HG03175 (cell line): Measurements from ENCODE around the gene MYRFL.
"Not testable (repeated sequence)": the region's sequence is repeated elsewhere in the genome, so short reads cannot be mapped to it uniquely, and the experiment has no call there.

Experiments
- ATAC-seq: cut with Tn5 transposase; IDR thresholded peaks from one replicate; pipeline ENCODE4 v1.9.1; 2021; ENCODE audit warnings: mild to moderate bottlenecking, moderate library complexity; ENCODE audit not compliant: unreplicated experiment

Gene MYRFL

GRCh38 chr12:69824966-69825560 is at the start of gene MYRFL:
Gene MYRFL (plus strand): TSS chr12:69825227. CDS start chr12:69825518, 291 bp downstream.
- ATAC-seq, result no peak

DNA sequence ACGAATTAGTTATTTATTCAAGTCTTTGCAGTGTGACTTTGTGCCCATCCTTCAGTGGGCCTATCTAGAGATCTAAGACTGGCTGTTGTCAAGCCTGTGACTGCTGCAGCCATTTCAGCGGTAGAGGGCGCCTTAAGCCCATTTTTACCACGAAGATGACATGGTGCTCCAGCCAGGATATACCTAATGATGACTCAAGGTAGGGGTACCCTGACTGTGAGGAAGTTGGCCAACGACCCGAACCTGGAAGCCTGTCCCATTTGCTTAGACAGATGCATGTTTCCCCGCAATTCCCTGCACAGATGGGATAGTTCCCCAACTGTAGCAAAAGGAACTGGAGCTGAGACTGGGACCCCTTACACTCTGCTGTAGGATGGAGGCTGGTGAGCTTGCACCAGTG is 45.1 kb upstream of the MYRFL start:
- no peak for ATAC-seq

DNA sequence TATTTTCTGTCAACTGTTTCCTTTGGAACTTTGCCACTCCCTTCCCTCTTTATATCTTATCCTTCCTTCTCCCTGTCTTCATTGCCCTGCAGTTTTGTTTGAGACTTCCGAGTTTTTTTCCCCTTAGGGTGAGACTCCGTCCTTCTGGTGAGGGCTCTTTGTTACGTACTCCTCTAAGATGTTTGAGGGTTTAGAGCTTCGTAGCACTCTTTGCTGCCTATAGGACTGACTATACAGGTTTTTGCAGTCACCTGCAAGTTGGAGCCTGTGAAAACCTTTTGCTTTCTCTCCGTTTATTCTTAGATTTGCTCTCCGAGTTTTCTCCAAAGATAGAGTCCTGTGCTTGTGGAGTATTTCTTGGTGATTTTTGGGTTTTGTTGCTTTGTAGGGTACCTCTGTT is 41.7 kb upstream of the MYRFL start:
- no peak for ATAC-seq

DNA sequence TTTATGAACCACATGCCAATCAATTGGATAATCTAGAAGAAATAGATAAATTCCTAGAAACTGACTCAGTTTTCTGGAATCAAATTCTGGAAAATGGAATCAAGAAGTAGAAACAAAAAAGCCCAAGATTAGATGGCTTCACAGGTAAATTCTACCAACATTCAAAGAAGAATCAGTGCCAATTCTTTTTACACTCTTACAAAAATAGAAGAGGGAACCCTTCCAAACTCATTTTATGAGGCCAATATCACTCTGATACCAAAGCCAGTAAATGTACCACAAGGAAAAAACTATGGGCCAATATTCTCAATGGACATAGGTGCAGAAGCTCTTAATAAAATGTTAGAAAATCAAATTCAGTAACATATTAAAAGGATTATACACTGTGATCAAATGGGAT is 35.7 kb upstream of the MYRFL start:
- ATAC-seq, result no peak

DNA sequence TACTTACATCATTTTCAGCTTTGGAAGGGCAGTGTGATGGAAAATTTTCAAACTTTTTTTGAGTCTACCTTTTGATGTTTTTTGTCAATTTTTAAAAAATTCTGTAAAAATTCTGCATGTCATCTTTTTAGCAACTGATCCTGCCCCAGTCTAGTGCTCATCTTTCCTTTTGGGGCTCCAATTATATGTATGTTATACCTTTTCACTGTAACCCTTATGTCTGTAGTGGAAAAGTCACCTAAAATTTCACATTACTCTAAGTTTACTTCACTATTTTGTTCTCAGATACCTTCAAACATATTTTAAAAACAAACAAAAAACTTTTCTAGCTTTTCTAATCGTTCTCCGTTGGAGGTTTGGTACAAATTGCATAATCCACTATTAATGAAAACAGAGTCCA is 32.5 kb upstream of the MYRFL start:
- no peak for ATAC-seq

- ATAC-seq, result not testable (repeated sequence)
These were observed 17.7 kb upstream of the MYRFL start for GRCh38 chr12:69807101-69807897.

- no peak for ATAC-seq
These were observed 14.0 kb upstream of the MYRFL start for GRCh38 chr12:69810870-69811498.

DNA sequence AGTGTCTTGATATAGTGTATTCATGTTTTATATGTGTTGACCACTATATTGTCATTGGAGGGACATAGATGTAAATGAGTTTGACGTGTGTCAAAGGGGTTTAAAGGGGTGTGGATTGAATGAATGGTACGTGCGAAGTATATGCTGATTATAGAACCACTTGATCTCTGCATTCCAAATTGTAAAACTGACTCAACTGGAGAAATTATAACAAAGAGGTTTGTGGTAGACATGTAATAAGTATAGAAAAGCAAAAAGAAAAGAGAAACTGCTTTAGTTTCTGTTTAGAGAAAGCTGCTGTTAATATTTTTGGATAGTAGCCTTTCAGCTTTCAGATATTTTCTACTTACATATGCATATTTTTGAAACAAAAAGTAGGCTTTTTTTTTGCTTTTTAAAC is 8.9 kb upstream of the MYRFL start:
- no peak for ATAC-seq

DNA sequence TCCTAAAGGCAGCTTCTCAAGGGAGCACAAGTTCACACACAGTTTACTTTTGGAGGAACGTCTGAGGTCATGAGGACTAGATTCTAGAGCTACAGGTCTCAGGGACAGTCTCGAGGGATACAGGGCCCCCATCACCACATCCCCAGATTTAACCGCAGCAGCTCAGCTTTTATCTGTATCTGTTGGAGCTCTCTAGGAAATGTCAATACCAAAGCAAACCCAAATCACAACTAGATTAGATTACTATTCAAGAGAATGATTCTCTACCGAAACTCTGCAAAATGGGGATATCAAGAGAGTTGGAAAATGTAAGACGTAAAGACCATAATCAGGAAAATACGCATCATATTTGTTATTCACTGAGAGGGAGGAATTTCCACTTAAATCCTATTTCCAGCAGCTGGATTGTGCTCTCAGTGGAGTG is 4.0 kb upstream of the MYRFL start:
- no peak for ATAC-seq

- no peak for ATAC-seq
These were observed 3.4 kb upstream of the MYRFL start for GRCh38 chr12:69821456-69822159.

DNA sequence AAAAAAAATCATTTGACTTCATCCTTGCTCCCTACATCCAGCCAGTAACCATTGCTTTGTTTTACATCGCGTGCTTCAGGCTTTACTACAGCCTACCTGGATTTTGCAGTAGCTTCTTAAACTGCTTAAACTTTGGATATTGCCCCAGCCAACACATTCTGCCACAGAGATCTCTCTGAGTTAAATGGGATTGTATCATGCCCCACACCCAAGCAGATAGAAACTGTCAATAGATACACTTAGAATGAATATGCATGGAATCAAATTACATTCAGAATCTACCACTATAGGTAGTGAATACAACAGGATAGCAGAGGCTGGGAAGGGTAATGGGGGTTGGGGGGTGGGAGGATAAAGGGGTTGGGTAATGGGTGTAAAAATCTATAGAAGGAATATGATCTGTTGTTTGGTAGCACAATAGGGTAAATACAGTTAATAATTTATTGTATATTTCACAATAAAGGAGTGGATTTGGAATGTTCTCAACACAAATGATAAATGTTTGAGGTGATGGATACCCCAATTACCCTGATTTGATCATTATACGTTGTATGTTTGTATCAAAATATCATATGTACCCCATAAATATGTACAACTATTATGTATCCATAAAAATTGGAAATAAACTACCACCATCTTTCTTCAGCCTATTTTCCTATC is 2.7 kb upstream of the MYRFL start:
- no peak for ATAC-seq

DNA sequence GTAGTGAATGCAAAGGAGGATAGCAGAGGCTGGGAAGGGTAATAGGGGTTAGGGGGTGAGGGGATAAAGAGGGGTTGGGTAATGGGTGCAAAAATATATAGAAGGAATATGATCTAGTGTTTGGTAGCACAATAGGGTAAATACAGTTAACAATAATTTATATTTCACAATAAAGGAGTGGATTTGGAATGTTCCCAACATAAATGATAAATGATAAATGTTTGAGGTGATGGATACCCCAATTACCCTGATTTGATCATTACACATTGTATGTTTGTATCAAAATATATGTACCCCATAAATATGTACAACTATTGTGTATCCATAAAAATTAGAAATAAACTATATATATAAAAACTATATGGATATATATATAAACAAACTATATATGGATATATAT is 999 bp upstream of the MYRFL start:
- ATAC-seq, result no peak

GRCh38 chr12:69828897-69829296 is 3.9 kb downstream of the MYRFL start:
- ATAC-seq, result no peak

- no peak for ATAC-seq
These were observed 8.7 kb downstream of the MYRFL start for GRCh38 chr12:69833696-69834095.

- ATAC-seq, result no peak
These were observed 9.1 kb downstream of the MYRFL start for GRCh38 chr12:69834147-69834546.

- ATAC-seq, result no peak
These were observed 9.5 kb downstream of the MYRFL start for GRCh38 chr12:69834576-69834975.

DNA sequence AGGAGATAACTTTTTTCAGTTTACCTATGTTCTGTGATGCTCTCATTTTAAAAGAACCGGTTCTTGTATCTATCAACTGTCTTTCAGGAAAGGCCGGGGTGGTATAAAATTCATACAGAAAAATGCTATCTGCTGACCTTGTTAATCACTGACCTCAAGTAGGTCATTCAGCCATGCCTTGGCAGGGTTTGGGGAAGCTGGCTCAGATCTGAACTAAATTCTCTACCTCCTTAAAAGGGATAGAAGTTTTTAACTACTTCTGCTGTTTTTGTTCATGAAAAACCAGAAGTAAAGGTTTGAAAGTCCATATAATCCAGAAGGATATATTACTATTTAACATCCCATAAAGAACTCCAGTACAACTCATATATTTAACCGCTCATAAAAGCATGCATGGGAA is 10.1 kb downstream of the MYRFL start:
- ATAC-seq, result no peak

DNA sequence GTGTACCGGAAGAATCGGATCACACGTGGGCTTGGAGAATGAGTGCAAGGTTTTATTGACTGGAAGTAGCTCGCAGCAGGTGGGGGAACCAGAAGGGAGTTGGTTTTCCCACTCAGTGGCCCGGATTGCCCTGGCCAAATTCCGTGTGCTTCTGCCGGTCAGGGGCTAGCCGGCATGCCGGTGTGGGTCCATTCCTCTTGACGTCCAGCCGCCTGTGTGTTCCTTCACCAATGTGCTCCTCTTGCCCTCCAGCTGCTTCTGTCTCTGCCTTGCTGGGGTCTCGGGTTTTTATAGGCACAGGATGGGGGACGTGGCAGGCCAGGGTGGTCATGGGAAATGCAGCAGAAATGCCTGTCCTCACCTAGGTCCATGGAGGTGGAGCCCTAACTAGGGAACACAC is 11.0 kb downstream of the MYRFL start:
- no peak for ATAC-seq

DNA sequence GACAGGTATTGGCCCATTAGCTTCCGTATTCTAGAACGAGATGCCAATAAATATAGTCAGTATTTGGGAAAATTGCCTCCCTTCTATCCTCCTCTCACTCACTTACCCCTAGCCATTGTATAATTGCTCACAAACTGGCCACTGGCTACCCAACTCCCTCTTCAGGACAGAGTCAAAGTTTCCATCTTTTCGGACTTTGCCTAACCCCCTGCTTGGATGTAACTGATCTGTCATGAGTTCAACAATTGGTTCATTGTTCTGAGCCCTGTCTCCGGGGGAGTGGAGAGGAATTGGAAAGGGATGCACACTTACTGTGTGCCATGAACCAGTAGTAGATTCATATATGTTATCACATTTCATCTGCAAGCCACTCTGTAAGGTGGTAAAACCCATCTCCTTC is 12.2 kb downstream of the MYRFL start:
- no peak for ATAC-seq

GRCh38 chr12:69837657-69838415 is 12.8 kb downstream of the MYRFL start:
- no peak for ATAC-seq
